ENCODE results near the gene USP21.

- no peak for TF ChIP-seq CTCF (IDR thresholded peaks at IDR 0.05)
- no peak for TF ChIP-seq EP300 (IDR thresholded peaks at IDR 0.05)
- no peak for TF ChIP-seq POLR2A (IDR thresholded peaks at IDR 0.05)
- TF ChIP-seq POLR2AphosphoS5 (IDR thresholded peaks at IDR 0.05): no peak
These were observed 36.8 kb downstream of the USP21 start for GRCh38 chr1:161196111-161196510.
